Central memory CD8-positive, alpha-beta T cell (primary cell): Measurements from ENCODE around the gene PAXIP1.

Experiments used
- ATAC-seq: fragments of 150-1000 bp; cut with Tn5 transposase; replicated peaks from 2 replicates; pipeline ENCODE4 v1.10.0; 2022; ENCODE audit warnings: mild to moderate bottlenecking, moderate FRiP score, moderate number of reproducible peaks; ENCODE audit not compliant: poor library complexity, severe bottlenecking; ENCODE audit errors: extremely low read depth
- DNase-seq, 2 donors: peaks; one replicate each; pipeline ENCODE4 v3.0.0; 2021; ENCODE audit warnings: low spot score in 2 of 2
- H3K27ac Mint-ChIP-seq: one replicate; pipeline ENCODE4 v1.8.0; 2022; ENCODE audit warnings: low read depth, mild to moderate bottlenecking, moderate library complexity, mixed read lengths
- H3K27me3 Mint-ChIP-seq: one replicate; pipeline ENCODE4 v1.8.0; 2022; ENCODE audit warnings: mixed read lengths
- H3K36me3 Mint-ChIP-seq: one replicate; pipeline ENCODE4 v1.8.0; 2022; ENCODE audit warnings: mild to moderate bottlenecking, moderate library complexity, mixed read lengths; ENCODE audit not compliant: insufficient read depth
- H3K4me1 Mint-ChIP-seq: one replicate; pipeline ENCODE4 v1.8.0; 2022; ENCODE audit warnings: mixed read lengths
- H3K4me3 Mint-ChIP-seq: one replicate; pipeline ENCODE4 v1.8.0; 2022; ENCODE audit warnings: mild to moderate bottlenecking, moderate library complexity, mixed read lengths
- H3K9me3 Mint-ChIP-seq: one replicate; pipeline ENCODE4 v1.8.0; 2022; ENCODE audit warnings: mixed read lengths

Gene PAXIP1

DNA sequence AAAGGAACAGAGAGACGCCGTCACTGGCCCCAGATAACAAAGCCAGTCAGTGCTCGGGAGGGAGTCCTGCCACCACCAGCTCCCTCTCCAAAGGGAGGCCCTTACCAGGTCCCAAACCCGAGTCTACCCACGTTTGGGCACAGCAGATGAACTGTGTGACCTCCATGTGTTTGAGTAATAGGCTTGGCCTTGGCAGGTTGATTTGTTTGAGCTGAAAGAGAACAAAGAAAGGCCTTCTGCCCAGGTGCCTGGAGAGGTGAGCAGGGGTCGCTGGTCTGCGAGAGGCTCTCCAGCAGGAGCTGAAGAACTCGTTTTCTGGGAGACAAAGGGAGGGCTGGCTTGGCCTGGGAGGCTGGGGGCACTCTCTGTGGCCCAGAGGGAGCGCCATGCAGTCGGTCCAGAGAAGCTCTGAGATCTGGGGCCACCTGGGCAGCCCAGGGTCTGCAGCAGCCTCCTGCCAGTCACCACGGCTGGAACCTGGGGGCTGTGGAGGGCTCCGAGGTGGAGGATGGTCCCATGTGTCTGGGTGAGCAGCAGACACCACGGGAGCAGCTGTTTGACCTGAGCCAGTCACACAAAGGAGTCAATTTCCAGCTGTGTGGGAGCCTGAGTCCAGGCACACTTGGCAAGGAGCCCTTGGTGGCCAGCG lies 99.7 kb downstream of the PAXIP1 start:
- DNase-seq (no peak), ATAC-seq (no peak)
- Mint-ChIP-seq H3K4me3 (no peak overlapping the region), H3K9me3 (no peaks in the 10 kb centered on the region), H3K36me3 (no peaks in the 10 kb centered on the region), H3K27me3 (peaks cover 19% of the 10 kb centered on the region), H3K27ac (no peak overlapping the region), H3K4me1 (no peaks in the 10 kb centered on the region)

DNA sequence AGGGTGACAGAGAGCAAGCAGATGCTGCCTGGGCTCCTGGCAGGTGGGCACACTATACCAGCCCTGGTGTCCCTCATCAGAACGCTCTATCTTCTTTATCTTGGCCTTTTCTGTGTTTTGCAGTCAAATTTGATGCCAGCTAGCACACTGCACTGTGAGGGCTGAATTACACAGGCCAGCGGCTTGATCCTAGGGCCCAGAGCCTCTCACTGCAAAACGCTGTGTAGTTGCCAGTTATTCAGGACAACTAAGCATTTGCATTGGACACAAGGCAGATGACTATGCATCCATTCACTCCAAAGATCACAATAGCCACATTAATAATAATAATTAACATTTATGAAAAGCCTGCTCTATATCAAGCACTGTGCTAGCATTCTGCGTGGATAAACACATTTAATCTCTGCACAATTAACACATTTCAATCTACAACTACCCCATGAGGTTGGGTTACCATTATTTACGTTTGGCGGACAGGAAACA lies 100.3 kb downstream of the PAXIP1 start:
- no peaks in the 10 kb centered on the region for H3K9me3 Mint-ChIP-seq
- H3K27me3 Mint-ChIP-seq, result peaks cover 13% of the 10 kb centered on the region
- no peaks in the 10 kb centered on the region for H3K4me1 Mint-ChIP-seq
- no peak for DNase-seq
- H3K36me3 Mint-ChIP-seq, result no peaks in the 10 kb centered on the region
- no peak for ATAC-seq
- H3K4me3 Mint-ChIP-seq, result no peak overlapping the region
- no peak overlapping the region for H3K27ac Mint-ChIP-seq

DNA sequence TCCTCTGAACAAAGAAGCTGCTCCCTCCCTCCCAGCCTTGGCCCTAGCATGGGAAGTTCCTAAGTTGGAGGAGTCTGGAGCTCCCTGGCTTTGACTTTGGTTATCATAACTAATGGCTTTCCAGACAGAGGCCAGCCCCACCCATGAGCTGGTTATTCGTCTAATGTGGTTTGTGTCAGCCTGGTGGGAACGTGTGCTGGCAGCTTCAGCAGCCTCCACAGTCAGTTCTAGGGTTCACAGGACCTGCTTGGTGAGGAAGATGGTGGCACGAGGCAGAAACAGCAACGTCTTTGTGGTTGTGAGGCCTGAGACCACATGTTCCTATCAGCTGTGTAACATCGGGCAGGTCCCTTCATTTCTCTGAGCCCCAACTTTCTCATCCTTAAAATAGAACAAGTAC lies 103.1 kb downstream of the PAXIP1 start:
- no peaks in the 10 kb centered on the region for H3K9me3 Mint-ChIP-seq
- no peak overlapping the region for H3K4me3 Mint-ChIP-seq
- DNase-seq, result no peak
- no peak overlapping the region for H3K27ac Mint-ChIP-seq
- peaks cover 9% of the 10 kb centered on the region for H3K27me3 Mint-ChIP-seq
- no peaks in the 10 kb centered on the region for H3K4me1 Mint-ChIP-seq
- no peaks in the 10 kb centered on the region for H3K36me3 Mint-ChIP-seq
- ATAC-seq, result no peak

DNA sequence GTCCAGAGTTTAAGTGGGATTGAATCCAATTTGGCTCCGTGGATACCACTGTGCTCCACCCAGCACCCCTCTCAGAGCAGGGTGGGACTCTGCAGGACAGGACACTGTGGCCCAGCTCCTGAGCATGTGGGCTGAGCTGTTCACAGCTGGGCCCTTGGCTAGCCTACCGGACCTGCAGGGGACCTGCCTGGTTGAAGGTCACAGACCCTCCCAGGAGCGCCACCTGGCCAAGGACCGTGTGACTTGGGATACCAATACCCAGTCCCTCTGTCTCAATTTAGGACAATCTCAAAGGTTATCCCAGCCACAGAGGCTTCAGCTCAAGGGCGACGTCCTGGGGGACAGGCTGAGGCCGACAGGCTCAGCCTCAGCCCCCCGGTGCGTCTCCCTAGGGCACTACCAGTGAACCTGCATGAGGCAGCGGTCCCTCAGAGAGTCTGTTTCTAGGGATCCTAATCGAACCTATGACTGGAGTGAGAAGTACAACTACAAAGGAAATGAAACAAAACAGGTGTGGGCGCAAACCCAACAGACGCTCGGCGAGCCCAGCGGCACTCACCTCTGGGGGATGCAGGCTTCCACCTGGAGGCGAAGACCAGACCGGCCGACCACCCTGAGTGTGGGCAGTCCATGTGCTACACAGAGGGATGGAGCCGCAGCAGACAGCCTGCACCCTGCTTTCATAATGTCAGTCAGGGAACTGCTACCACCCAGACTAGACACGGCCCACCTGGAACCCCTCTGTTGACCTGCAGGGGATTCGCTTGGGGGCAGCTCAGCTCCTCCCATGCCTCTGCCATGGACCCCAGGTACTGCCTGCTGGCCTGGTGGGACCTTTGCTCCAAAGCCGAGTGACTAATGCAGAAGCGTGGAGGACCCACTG lies 103.7 kb downstream of the PAXIP1 start:
- H3K27ac Mint-ChIP-seq, result no peak overlapping the region
- no peaks in the 10 kb centered on the region for H3K36me3 Mint-ChIP-seq
- DNase-seq, result no peak
- peaks cover 10% of the 10 kb centered on the region for H3K27me3 Mint-ChIP-seq
- H3K4me3 Mint-ChIP-seq, result no peak overlapping the region
- H3K9me3 Mint-ChIP-seq, result no peaks in the 10 kb centered on the region
- ATAC-seq, result no peak
- H3K4me1 Mint-ChIP-seq, result no peaks in the 10 kb centered on the region

DNA sequence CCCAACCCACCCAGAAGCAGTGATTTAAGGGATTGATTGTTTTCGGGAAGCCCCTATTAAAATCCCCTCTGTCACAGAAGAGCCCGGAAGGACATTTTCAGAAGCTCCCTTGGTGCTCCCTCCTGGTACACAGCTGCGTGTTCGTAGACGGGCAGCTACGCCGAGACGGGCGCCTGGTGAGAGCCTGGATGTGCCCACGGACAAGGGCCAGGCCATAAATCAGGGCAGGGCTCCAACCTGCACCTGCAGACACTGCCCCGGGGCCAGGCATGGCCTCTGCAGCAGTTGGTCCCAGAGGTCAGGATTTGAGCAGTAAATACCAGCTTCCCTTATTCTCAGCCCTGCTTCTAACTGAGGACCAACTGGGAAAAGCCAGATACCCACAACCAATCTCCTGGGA lies 106.8 kb downstream of the PAXIP1 start:
- no peaks in the 10 kb centered on the region for H3K9me3 Mint-ChIP-seq
- H3K4me3 Mint-ChIP-seq, result no peak overlapping the region
- H3K27me3 Mint-ChIP-seq, result peaks cover 20% of the 10 kb centered on the region
- DNase-seq, result no peak
- no peak for ATAC-seq
- H3K27ac Mint-ChIP-seq, result no peak overlapping the region
- H3K4me1 Mint-ChIP-seq, result no peaks in the 10 kb centered on the region
- no peaks in the 10 kb centered on the region for H3K36me3 Mint-ChIP-seq
